Activated naive CD4-positive, alpha-beta T cell treated with anti-CD3 and anti-CD28 coated beads, Interleukin-2, amount 50 U/mL, for 72 hours (primary cell): ENCODE measurements around the gene KPTN. TPM values are rescaled to one million over a fixed set of nuclear protein-coding genes. Genes with fewer than 3 reads are reported as not detected.

Experiments
- ATAC-seq, 2 donors: fragments of 150-1000 bp; cut with Tn5 transposase; 2 replicates each; pipeline ENCODE4 v1.10.0; 2021; ENCODE audit warnings: mild to moderate bottlenecking in 2 of 2, moderate library complexity in 2 of 2
- DNase-seq, 2 donors: peaks; one replicate each; pipeline ENCODE4 v3.0.0; 2021 to 2022; ENCODE audit warnings: low spot score in 2 of 2
- H3K27ac Mint-ChIP-seq, 2 donors: one replicate each; pipeline ENCODE4 v1.8.0; 2022; ENCODE audit warnings: mild to moderate bottlenecking in 2 of 2, mixed read lengths in 2 of 2
- H3K36me3 Mint-ChIP-seq, 2 donors: one replicate each; pipeline ENCODE4 v1.8.0; 2022; ENCODE audit warnings: mixed read lengths in 2 of 2
- H3K9me3 Mint-ChIP-seq, 2 donors: one replicate each; pipeline ENCODE4 v1.8.0; 2022; ENCODE audit warnings: mixed read lengths in 2 of 2
- total RNA-seq, 2 donors: library from RNA; stranded (reverse); gene quantifications; one replicate each; pipeline ENCODE4 v1.2.3, GENCODE V29; 2022

Gene KPTN
- total RNA-seq, 2 donors from 2014 or later = 15.3 to 24.8 TPM

DNA sequence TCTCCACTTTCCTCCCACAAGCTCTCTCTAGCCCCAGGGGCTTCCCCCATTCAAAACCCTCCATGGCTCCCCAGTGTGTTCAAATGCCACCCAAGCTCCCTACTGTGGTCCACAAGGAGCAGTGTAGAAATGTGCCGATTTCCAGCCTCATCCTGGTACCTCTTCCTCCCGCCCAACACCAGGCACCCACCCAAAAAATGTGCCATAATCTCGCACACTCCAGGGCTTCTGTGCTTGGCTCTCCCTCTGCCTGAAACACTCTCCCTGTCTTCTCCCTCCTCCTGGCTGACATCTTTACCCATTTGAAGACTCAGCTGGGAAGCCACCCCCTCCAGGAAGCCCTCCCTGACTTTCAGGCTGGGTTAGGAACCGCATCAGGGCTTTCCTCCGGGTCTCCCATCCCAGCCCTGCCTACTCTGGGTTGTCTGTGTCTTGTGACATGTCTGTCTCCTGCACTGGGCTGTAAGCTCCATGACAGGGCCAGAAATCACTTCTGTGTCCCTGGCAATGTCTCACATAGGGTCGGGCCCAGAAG is 48.1 kb downstream of the KPTN start:
- peaks cover 0 to 6% of the 10 kb centered on the region in 2 donors for H3K36me3 Mint-ChIP-seq
- ATAC-seq (no peak), DNase-seq (no peak)
- peak overlapping the region in 1 of 2 donors; percentile 74 for H3K27ac Mint-ChIP-seq
- peaks cover 0 to 3% of the 10 kb centered on the region in 2 donors for H3K9me3 Mint-ChIP-seq

DNA sequence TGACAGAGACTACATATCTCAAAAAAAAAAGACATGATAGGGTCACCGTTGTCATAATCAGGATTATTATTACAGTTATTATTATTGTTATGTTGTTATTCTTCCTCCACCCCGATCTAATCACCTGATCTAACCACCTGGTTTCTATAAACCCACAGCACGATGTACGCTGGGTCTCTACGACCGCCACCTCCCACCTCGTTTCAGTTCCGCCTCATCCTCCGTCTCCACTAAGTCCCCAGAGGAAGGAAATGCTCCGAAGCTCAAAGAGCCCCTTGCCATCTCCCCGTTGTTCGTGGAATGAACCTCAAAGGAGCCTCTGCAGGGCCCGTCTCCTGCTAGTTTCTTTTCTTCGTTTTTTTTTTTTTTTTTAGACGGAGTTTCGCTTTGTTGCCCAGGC is 48.8 kb downstream of the KPTN start:
- no peak for ATAC-seq

DNA sequence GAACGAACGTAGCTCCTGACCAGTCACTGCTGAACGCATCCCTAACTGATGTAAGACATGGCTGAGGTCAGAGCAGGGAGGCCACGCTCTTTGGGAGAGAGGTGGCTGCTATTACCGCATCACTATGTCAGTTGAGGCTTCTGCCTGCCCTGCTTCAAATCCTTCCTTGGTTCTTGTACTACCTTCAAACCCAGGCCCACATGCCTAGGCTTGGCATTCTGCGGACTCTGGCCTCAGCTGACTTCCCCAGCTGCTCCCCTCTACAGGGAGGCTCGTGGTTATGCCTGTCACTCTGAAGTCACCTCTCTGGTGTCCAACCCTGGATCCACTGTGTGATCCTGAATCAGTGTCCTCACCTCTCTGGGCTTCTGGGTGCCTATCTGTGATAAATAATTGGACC is 49.9 kb downstream of the KPTN start:
- Mint-ChIP-seq H3K9me3 (peaks cover 0 to 3% of the 10 kb centered on the region in 2 donors), H3K36me3 (peaks cover 0 to 6% of the 10 kb centered on the region in 2 donors), H3K27ac (no peak overlapping the region)
- DNase-seq (no peak), ATAC-seq (no peak)

More for the DNA sequence above, 48.8 kb downstream of the KPTN start:
- Mint-ChIP-seq H3K36me3 (peaks cover 0 to 6% of the 10 kb centered on the region in 2 donors), H3K9me3 (peaks cover 0 to 3% of the 10 kb centered on the region in 2 donors), H3K27ac (no peak overlapping the region)
- DNase-seq = no peak

DNA sequence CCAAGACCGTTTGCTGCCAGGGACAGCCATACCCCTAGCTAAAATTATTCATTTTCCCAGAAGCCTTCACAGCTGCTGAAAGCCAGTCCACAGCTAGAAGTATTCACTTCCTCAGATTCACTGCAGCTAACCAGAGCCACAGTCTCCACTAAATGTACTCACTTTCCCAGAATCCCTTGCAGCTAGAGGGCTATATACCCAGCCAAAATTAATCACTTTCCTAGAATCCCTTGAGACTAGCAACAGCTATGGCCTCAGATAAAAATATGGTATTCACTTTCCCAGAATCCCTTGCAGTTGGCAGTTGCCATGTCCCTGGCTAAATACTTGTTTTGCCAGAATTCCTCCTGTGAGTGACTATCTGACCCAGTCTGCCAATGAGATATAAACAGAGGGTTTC is 50.9 kb downstream of the KPTN start:
- Mint-ChIP-seq H3K9me3 (peaks cover 0 to 3% of the 10 kb centered on the region in 2 donors), H3K27ac (no peak overlapping the region), H3K36me3 (peaks cover 0 to 6% of the 10 kb centered on the region in 2 donors)
- ATAC-seq (no peak), DNase-seq (no peak)

- peaks cover 0 to 3% of the 10 kb centered on the region in 2 donors for H3K9me3 Mint-ChIP-seq
- DNase-seq (no peak), ATAC-seq (no peak)
- H3K36me3 Mint-ChIP-seq = peaks cover 0 to 6% of the 10 kb centered on the region in 2 donors
- H3K27ac Mint-ChIP-seq = no peak overlapping the region
These were observed 51.5 kb downstream of the KPTN start for GRCh38 chr19:47432499-47432898.

- Mint-ChIP-seq H3K9me3 (peaks cover 0 to 3% of the 10 kb centered on the region in 2 donors), H3K36me3 (peaks cover 0 to 6% of the 10 kb centered on the region in 2 donors), H3K27ac (no peak overlapping the region)
- DNase-seq = no peak
- no peak for ATAC-seq
These were observed 51.9 kb downstream of the KPTN start for GRCh38 chr19:47432091-47432490.

DNA sequence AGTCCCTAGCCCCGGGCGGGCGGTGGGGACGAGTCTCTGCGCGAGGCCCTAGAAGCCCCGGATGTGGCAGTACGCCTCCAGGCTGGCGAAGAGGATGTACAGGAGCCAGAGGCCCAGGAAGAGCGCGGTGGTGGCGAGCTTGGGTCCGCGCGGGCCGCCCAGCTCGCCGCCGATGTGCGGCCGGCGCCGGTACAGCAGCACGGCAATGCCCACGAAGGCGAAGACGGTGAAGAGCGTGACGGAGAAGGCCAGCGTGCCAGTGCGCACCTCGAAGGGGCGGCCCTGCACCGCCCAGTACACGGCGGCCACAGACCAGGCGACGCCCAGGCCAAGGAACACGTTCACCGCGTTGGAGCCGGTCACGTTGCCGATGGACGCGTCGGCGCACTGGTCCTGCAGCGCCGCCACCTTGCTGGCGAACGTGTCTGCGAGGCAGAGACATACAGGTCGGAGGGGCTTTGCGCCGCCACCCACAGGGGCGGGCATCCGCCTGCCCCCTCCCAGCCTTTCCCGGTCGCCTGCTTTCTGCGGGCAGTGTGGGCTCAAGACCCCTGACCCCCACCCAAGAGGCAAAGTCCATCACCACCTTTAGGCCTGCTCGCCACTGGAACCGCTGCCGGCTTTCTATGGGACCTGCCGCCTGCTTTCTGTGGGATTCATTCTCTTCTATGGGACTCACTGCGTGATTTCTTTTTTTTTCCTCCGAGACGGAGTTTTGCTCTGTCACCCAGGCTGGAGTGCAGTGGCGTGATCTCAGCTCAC is 53.8 kb downstream of the KPTN start:
- Mint-ChIP-seq H3K27ac (no peak overlapping the region), H3K9me3 (peaks cover 0 to 3% of the 10 kb centered on the region in 2 donors), H3K36me3 (peaks cover 0 to 6% of the 10 kb centered on the region in 2 donors)
- peak; percentile 30 to 57 for ATAC-seq
- no peak for DNase-seq

- Mint-ChIP-seq H3K27ac (no peak overlapping the region), H3K9me3 (peaks cover 0 to 3% of the 10 kb centered on the region in 2 donors), H3K36me3 (peaks cover 0 to 6% of the 10 kb centered on the region in 2 donors)
- no peak for ATAC-seq
- DNase-seq = no peak
These were observed 54.8 kb downstream of the KPTN start for GRCh38 chr19:47429140-47429793.

- Mint-ChIP-seq H3K9me3 (peaks cover 0 to 3% of the 10 kb centered on the region in 2 donors), H3K27ac (no peak overlapping the region), H3K36me3 (peaks cover 0 to 6% of the 10 kb centered on the region in 2 donors)
- ATAC-seq (peak; percentile 74 to 87), DNase-seq (peak; percentile 62 to 91)
These were observed 55.7 kb downstream of the KPTN start for GRCh38 chr19:47428177-47428894.

- Mint-ChIP-seq H3K36me3 (peaks cover 6% of the 10 kb centered on the region in 2 donors), H3K27ac (no peak overlapping the region), H3K9me3 (peaks cover 0 to 3% of the 10 kb centered on the region in 2 donors)
- peak; percentile 69 to 87 for DNase-seq
- ATAC-seq = peak; percentile 58 to 68
These were observed 56.5 kb downstream of the KPTN start for GRCh38 chr19:47427241-47428176.

Other genes with a start within 250 kb of the KPTN start
- gene CCDC9, start 227.7 kb downstream of the KPTN start, total RNA-seq = 10 to 100 TPM; 50.0 to 60.2 TPM
- 10 to 100 TPM; 16.9 to 20.0 TPM for gene INAFM1, start 209.3 kb downstream of the KPTN start, total RNA-seq
- gene C5AR1, start 174.4 kb downstream of the KPTN start, total RNA-seq = 1 to 10 TPM; 1.3 to 3.2 TPM
- not detected for gene C5AR2, start 152.0 kb downstream of the KPTN start, total RNA-seq
- gene DHX34, start 134.9 kb downstream of the KPTN start, total RNA-seq = 10 to 100 TPM; 16.7 to 19.2 TPM
- gene MEIS3, start 64.7 kb downstream of the KPTN start, total RNA-seq = under 1 TPM in 1 of 2 donors, not detected in 1; 0.12 TPM
- gene SLC8A2, start 12.3 kb downstream of the KPTN start, total RNA-seq = under 1 TPM; 0.11 to 0.41 TPM
- 10 to 100 TPM; 69.7 to 78.5 TPM for gene NAPA, start 30.8 kb upstream of the KPTN start, total RNA-seq
- under 1 TPM; 0.31 to 0.57 TPM for gene ZNF541, start 88.9 kb upstream of the KPTN start, total RNA-seq
- 10 to 100 TPM; 13.3 to 26.3 TPM for gene BICRA, start 124.9 kb upstream of the KPTN start, total RNA-seq
- gene EHD2, start 229.2 kb upstream of the KPTN start, total RNA-seq = 1 to 10 TPM; 1.1 to 2.0 TPM